HG02763 (cell line): ENCODE measurements around the gene ACAT1.
"Not testable (repeated sequence)": the region's sequence is repeated elsewhere in the genome, so short reads cannot be mapped to it uniquely, and the experiment has no call there.

Experiments used
- ATAC-seq: cut with Tn5 transposase; IDR thresholded peaks from one replicate; pipeline ENCODE4 v1.9.1; 2021; ENCODE audit warnings: mild to moderate bottlenecking, moderate library complexity; ENCODE audit not compliant: unreplicated experiment

ACAT1 gene

DNA sequence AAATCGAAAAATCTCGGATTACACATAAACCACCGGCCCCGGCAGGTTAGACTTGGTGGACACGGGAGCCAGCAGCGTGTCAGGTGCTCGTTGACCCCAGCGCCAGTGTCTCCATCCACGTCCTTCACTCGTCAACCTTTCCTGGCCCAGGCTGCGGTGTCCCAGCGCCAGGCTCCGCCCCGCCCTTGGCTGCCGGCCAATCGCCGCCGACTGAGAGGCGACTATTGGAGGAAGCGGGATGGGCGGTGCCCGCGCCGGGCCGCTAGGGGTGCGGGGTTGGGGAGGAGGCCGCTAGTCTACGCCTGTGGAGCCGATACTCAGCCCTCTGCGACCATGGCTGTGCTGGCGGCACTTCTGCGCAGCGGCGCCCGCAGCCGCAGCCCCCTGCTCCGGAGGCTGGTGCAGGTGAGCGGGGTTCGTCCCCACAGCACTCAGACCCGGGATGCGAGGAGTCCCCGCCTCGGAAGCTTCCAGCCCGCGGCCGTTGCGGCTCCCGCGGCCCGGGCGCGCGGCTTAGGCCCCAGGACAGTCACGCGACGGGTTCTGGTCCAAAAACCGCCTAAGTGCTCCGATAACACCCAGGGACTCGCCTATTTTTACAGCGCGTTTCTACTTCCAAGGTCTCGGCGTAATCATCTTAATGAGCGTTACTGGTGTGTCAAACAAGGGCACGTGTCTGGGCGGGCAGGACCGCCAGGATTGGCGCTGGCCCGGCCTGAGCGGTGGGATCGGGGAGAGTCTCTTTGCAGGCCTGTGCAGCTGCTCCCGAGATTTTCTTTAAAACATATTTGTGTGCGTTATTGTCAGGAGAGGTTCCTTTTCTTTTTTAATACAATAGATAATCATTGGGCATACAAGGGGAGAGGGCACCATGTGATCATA, at the start of gene ACAT1:
ACAT1 (plus strand) TSS at position 294 of the 882 bp plus-strand sequence; CDS start at position 334, 40 bp downstream.
- ATAC-seq = peak; percentile 97

DNA sequence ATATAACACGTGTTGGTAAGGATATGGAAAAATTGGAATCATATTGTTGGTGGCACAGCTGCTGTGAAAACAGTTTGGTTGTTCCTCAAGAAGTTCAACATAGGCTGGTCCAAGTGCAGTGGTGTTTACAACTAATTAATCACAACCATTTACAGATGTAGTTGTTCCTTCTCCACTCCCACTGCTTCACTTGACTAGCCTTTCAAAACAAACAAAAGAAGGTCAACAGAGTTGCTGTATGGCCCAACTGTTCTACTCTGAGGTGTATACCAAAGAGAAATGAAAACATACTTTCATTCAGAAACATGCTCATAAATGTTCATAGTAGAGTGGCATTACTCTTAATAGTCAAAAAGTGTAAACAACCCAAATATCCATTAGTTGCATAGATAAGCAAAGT, 36.6 kb upstream of the ACAT1 start:
- ATAC-seq = no peak

DNA sequence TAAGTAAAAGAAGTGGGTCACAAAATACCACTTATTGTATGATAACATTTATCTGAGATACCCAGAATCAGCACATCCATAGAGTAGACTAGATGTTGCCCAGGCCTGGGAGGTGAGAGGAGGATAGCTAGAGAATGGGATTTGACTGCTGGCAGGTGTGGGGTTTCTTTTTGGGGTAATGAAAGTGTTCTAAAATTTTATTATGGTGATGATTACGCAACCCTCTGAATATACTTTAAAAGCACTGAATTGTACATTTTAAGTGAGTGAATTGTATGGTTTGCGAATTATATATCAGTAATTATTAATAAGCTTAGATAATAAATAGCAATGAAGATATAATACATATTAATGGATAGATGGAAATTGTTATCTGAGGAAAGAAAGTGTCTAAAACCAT, 35.7 kb upstream of the ACAT1 start:
- no peak for ATAC-seq

DNA sequence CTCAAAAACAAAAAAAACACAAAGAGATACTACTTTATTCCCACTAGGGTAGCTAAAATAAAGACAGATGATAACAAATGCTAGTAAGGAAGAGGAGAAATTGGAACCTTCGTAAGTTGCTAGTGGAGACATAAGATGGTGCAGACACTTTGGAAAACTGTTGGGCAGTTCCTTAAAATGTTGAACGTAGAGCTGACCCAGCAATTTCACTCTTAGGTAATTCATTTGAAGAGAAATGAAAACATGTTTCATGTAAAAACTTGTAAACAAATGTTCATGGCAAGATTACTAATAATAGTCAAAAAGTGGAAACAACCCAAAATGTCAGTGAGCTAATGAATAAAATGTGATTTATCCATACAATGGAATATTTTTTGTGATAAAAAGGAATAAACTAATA, 29.2 kb upstream of the ACAT1 start:
- no peak for ATAC-seq

DNA sequence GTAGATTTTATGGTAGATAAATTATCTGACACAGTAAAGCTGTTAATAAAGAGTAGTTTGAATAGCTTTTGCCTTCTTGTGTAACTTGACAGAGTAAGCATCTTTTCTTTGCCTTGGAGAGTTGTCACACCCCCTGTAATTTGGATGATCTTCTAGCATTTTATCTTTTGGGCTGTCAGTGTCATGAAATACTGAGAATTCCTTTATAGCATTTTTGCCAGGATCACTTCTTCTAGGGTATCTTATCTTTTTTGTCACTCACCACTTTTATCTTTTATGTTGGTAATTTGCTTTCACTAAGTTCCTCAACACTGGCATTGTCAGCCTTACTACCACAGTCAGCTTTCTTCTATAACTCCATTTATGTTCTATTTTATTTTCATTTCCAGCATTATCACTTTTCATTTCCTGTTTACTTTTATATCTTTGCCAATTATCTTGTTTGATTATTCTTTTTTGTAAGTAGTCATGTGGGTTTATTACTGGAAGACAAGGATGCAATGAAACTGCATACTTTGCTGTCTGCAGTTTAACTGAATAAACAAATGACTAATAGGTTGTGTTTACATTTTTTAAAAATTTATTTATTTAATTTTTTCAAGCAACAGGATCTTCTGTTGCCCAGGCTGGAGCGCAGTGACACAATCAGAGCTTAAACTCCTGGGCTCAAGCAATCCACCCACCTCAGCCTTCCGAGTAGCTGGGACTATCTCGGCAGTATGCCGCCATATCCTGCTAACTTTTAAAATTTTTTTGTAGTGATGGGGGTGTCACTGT, 28.1 kb upstream of the ACAT1 start:
- ATAC-seq = no peak

DNA sequence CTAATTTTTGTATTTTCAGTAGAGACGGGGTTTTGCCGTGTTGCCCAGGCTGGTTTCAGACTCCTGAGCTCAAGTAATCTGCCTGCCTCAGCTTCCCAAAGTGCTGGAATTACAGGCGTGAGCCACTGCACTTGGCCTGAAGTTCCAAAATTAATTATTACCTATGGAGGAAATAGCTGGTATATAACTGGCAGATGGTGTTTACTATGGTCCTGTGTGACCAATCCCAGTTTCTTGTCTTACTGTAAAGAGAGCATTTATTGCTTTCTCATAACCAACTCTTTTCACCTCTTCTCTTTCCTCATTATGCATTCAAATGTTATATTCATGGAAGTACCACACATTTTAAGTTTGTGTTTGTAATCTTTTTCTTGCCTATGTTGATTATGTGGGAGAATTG, 24.2 kb upstream of the ACAT1 start:
- ATAC-seq = no peak

DNA sequence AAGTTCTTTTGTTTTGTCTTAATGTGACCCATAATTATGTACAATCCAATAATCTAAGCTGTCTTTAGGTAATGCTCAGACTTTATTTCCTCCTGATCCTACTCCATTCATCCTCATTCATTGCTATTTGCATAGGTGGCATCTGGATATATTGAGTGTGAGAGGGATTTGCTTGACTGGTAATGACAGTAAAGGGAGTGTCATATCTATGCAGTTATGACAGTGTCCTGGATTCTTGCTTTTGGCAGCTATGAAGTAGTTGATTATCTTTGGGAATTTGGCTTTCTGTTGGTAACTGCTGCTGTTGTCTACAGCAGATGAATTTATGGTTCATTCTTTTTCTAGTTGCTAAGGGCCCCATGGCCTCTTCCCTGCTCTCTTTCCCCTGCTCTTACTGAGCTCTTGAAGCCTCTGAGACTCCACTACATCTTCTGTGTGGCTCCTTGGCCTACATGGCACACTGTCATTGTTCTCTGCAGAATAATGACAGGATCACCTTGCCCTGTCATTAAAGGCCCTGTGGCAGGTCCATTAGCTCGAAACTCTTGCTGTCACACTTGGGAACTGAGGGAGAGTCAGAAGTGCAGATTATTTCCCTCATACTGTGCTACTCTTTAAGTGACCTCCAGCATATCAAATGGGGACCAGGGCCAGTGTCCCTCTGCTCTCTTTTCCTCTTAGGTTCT, 20.1 kb upstream of the ACAT1 start:
- ATAC-seq = no peak

DNA sequence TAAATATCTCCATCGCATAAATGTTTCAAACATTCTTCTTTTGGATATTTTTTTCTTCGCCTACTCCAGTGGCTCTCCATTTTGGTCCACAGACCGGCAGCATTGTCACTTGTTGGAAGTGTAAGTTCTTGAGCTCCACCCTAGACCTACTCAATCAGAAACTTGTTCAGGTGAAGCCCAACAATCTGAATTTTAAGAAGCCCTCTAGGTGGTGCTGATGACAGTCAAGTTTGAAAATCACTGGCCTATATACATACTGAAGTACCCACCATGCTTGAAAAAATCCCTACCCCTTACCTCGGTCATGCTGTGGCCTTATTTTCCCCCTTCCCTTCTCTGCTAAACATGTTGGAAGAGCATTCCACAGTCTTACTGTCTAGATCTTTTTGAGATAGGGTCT, 10.2 kb upstream of the ACAT1 start:
- no peak for ATAC-seq

DNA sequence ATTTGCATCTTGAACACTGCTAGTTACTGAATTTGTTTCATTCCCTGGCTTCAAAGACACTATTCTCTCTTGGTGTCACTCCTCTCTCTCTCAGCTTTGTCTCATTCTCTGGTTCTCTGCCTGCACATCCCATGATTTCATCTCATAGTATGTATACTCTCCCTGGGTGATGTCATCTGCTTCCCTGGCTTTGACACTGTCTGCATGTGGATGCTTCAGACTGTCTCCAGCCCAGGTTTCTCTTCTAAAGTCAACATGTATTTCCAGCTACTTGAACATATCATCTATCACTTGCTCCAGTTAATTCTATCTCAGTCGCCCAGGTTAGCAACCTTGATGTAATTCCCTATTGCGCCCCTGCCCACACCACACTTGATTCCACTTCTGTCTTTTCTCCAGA, 9.3 kb upstream of the ACAT1 start:
- ATAC-seq = no peak

DNA sequence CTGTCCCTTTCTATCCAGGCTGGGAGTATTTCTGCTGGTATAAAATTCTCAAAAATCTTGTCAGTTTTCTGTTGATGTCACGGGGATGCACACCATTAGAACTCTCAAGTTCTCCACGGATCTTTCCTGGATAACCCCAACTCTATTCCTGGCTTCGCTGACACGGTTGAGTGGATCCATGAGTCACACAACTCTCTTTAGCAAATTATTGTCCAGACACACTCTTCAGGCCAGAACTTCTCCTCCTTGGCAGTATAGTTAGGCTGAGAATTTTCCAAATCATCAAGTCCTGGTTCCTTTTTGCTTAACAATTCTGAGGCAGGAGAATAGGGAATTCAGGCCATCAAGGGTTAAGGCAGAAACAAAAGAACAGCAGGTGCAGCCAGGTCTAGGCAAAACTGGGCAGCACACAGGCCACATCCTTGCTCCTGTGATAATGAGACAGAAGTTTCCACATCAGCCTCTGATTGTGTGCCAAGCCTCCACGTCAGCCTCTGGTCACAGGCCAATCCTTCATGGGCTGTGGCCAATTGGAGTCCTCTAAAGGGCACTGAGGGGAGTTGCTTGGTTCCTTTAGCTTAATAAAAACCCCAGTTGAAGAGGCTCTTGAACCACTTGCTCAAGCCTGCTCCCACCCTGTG, 5.7 kb upstream of the ACAT1 start:
- ATAC-seq = no peak

DNA sequence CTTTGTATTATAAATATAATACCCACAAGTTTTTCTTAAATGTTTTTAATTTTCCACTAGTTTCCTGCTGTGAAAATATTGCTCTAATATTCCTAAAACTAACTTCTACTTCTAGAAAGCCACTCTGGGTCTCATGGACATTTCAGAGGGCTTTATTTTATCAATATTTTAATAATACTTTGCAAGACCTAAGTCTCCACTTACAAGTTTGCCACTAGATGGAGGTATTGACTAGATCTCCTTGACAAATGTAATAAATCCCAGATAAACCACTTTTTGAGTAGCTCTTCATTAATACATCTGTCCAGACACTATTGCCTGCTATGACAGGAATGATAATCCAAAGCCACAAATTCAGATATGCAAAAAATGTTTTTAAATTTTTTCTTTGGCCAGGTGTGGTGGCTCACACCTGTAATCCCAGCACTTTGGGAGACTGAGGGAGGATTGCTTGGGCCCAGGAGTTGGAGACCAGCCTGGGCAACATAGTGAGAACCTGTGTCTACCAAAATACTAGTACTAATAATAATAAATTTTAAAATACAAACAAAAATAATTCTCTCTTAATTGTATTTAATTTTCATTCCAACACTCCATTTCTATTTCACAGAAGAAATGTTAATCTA, 3.5 kb upstream of the ACAT1 start:
- ATAC-seq = no peak

DNA sequence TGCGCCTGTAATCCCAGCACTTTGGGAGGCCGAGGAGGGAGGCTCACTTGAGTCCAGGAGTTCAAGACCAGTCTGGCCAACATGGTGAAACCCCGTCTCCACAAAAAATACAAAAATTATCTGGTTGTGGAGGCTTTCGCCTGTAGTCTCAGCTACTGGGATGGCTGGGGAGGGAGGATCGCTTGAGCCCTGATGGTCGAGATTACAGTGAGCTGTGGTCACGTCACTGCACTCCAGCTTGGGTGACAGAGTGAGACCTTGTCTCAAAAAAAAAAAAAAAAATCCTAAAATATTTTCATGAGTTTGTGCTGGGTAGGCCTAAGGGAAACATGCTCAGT, 462 bp upstream of the ACAT1 start:
- ATAC-seq = not testable (repeated sequence)

DNA sequence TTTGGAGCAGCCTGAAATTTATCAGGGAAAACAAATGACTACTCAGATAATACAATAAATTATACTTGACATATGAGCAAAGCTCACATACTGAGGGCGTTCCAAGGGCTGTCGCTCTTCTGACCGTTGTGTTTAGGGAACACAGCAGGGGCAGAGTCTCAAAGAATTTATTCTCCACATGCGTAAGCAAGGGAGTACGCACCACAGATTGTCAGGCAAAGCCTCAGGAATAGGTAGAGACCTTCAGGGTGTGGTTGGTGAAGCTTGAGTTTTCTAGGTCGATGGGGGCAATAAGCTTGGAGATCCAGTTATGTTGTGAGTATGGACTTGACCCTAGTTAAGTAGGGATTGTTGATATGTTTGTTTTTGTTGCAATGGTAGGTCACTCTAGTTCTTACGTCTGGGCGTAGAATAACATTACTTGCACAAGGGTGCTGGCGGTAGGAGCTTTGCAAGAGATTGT, 830 bp downstream of the ACAT1 start:
- no peak for ATAC-seq

DNA sequence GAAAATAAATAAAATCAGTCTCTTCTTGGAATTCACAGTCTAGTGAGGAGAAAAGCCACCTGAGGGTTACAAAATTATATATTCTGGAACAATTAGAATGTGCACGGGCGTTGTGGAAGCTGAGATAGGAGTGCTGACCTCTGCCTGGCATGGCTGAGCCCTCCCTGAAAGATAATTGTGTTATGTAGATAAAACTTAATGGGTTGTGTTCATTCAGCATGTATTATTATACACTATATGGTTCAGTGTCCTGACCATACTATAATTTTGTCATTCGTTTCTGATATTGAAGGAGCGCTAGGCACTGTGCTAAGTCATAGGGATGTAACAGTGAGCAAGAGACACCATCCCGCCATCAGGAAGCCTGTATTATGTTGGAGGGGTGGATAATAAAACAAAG, 3.7 kb downstream of the ACAT1 start:
- ATAC-seq = no peak

DNA sequence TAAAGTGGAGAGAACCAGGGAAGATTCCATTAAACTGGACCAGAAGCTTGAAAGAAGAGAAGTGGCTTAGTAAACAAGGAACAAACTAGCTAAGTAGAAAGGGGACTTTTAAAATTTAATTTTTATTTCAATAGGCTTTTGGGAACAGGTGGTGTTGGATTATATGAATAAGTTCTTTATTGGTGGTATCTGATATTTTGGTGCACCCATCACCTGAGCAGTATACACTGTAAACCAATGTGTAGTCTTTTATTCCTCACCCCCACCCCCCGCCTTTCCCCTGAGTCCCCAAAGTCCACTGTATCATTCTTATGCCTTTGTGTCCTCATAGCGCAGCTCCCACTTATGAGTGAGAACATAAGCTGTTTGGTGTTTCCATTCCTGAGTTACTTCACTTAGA, 7.4 kb downstream of the ACAT1 start:
- no peak for ATAC-seq

DNA sequence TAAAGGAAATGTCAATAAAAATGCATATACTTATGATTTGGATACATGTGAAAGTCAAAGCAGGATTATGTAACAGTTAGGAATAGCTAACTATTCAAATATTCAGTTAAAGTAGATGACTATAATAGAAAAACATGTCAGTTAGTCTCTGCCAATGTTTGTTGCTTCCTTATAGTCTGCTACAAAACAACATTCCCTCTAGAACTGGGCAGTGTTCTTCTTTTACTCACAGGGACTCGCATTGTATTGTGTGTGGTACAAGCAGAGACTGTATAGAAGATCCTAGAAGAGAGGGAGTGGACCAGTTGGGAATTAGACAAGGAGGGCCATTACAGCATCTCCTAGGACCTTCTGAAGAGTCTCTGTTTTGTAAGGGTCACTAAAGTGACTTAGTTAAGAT, 10.6 kb downstream of the ACAT1 start:
- ATAC-seq = no peak

DNA sequence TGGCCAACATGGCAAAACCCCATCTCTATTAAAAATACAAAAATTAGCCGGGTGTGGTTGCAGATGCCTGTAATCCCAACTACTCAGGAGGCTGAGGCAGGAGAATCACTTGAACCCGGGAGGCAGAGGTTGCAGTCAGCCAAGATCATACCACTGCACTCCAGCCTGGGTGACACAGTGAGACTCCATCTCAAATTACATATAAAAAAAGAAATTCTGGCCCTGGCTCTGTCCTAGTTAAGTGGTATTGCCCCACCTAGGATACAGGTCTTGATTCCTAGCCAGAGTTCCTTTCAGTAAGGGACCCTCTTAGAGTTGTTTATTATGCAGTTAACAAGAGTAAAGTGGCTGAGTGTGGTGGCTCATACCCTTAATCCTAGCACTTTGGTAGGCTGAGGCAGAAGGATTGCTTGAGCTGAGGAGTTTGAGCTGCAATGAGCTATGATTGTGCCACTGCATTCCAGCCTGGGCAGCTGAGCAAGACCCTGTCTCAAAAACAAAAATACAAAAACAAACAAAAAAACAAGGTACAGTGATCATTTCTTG, 11.7 kb downstream of the ACAT1 start:
- ATAC-seq = not testable (repeated sequence)

DNA sequence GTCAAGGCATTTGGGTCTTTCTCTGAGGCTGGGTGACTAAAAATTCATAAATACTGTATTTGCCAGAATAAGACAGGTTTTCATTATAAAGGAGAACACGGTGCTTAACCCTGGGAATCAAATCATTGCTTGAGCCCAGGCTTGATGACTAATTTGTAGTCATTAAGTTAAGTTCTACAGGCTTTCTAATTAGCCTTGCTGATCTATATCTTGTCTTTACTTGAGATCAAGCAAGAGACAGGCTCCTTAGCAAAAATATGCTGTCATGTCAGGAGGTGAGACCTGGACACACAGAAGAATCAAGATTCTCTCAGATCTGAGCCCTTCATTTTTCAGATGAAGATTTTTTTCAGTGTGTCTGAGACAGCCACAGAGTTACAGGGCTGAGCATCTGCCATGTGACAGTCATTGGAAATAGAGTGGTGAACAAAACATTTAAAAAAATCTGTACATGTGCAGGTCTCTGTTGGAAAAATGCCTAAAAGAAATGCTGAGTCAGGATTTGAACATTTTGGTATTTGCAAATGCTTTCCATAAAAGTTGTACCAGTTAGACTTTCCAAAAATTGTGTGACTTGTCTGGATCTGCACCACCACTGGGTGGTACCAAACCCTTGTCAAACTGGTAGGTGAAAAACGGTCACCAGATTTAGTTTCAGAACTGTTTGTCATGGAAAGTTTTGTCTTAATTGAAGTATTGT, 14.6 kb downstream of the ACAT1 start:
- no peak for ATAC-seq

DNA sequence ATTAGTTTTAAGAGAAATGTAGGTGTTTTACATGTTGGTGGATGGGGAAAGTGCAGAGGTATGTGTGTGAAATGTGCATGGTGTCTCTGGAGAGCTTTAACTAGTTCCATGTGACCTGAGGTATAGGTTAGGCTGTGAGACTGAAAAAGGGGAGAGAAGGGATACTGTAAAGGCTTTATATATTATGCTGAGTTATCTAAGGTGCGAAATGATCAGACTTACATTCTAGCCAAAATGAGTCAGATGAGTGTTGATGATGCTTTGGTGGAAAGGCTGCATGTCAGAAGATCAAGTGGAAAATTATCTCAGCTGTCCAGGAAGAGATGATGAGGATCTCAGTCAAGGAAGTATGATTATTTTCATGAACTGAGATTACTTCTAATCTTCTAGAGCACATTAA, 15.8 kb downstream of the ACAT1 start:
- ATAC-seq = no peak

DNA sequence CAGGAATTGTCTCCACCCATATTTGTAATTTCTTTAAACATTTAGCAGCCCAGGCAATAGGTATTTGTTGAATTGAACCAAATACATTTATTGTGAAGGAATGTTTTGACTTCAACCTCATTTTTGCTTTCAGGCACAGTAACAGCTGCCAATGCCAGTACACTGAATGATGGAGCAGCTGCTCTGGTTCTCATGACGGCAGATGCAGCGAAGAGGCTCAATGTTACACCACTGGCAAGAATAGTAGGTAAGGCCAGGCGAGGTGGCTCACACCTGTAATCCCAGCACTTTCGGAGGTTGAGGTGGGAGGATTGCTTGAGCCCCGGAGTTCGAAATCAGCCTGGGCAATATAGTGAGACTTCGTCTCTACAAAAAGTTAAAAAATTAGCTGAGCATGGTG, 20.9 kb downstream of the ACAT1 start:
- no peak for ATAC-seq
